Mesenteric fat pad (tissue), 1 donor: ENCODE data around the gene HSPA4. TPM values are rescaled to one million over a fixed set of nuclear protein-coding genes. Genes with fewer than 3 reads are reported as not detected.
"Not testable (repeated sequence)": the region's sequence is repeated elsewhere in the genome, so short reads cannot be mapped to it uniquely, and the experiment has no call there.

Source experiments
- DNase-seq: peaks from one replicate; pipeline ENCODE4 v3.0.0-alpha.2; 2020; ENCODE audit warnings: low spot score
- total RNA-seq: library from RNA; stranded (reverse); fragmentation: NEBNext Ultra II Directional; extraction: Animal tissue kit (Norgen Biotek cat#: 25700); gene quantifications from one replicate; pipeline ENCODE4 v1.2.1, GENCODE V29; 2021
- donor health status: DM: yes; HTN: yes; CAD: no.

The HSPA4 gene
- total RNA-seq, 1 donor from 2014 or later, result 101 TPM

DNA sequence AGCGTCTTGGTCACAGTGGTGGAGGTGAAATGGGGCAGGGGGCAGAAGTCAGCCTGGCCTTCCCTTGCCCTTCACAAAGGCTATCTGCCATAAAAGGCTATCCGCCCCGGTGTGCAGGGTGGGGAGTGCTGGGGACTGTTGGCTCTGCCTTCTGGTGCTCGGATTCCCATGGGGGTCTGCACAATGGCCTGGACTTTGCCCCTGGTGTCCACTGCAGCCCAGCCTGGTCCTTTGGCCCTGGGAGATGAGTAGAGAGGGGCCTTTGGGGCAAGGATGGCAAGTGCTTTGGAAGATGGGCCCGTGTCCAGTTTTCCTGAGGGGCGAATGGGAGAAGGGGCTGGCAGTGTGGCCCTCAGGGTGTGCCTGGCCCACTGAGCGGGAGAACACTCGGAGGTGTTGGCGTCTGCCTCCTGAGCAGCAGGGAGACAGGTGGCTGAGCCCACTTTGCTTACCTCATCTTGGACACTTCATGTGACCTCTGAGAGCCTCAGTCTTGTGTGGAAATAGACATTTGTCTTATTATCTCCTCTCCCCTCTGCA is 69.9 kb downstream of the HSPA4 start:
- DNase-seq, result no peak

DNA sequence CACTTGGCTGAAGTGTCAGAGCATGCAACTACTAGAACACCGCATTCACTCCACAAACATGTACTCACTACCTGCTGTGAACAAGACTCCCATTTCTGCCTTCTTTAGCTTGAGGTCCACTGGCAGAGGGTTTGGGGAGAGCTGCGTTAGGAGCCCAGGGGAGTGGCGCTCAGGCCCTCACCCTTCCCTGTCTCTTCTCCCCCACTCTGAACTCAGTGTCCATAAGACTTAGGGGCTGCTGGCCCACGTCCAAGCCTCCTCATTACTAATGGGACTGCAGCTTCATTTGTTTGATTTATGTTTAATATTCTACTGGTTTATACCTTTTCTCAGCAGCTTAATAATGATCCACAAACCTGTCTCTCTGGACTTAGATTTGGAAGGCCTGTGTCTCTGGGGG is 70.9 kb downstream of the HSPA4 start:
- no peak for DNase-seq

DNA sequence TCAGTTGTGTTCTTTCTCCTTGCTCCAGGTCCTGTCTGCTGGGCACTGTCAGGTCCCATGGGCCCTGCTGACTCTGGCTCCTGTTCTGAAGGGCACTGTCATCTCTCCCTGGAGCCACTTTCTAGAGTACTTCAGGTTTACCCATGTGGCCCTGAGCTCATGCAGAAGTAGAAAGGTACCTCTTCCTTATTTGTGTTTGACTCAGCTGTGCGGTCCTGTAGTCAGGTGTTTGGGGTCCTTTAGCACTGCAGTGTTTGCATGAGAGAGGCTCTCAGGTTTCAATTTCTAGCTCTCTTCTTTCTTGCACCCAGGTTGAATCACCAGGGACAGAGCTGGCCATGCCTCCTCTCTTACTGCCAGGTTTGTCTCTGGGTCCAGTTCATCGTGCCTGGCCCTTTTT is 71.5 kb downstream of the HSPA4 start:
- no peak for DNase-seq

DNA sequence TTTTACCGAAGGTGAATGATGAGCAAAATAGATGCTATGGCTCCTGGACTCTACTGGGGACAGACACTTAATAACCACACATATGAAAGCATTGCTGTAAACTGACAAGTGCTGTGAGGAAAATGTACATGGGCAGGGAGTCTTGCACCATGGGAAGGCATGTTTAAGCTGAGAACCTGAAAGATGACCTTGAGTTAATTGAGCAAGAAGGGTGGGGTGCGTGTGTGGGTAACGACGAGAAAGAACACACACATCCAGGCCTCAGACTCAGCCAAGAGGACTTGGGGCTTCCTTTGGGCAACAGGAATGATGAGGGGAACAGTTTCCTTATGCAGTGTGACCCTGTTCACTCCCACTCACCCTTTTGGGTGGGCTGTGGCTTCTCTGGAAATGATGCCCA is 73.1 kb downstream of the HSPA4 start:
- DNase-seq, result peak; percentile 35

DNA sequence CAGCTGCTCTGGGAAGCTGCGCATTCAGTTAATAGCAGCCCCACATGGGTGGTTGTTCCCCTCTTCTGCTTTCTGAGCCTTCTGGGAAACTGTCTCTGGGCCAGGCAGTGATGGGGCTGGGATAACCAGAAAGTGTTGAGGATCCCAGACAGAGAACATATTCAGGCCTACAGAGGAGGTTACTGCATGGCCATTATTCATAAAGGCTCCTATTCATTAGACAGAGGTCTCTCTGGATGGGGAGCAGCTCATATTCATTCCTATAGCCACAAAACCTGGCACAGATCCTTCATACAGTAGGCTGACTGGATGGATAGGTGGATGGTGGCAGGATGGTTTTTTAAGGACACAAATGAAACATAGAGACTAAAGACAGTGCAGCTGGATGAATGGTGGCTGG is 76.3 kb downstream of the HSPA4 start:
- DNase-seq, result peak; percentile 43

DNA sequence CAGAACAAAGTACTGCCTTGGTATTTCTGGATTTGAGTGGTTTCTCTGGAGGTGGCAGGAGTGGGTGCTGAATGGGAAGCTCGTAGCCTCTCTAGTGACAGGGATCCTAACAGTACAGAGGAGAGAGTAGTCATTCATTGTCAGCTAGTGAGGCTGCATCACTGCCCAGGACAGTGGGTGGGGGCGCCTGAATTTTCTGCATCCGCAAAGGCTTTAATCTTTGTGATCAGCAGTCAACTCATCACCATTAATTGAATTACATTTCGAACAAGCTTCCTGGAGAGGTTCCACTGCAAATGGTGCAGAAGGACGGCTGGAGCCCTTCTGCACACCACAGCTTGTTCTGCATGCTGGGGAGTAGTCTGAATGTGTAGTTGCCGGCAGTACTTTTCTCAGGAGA is 77.5 kb downstream of the HSPA4 start:
- DNase-seq, result peak; percentile 49

DNA sequence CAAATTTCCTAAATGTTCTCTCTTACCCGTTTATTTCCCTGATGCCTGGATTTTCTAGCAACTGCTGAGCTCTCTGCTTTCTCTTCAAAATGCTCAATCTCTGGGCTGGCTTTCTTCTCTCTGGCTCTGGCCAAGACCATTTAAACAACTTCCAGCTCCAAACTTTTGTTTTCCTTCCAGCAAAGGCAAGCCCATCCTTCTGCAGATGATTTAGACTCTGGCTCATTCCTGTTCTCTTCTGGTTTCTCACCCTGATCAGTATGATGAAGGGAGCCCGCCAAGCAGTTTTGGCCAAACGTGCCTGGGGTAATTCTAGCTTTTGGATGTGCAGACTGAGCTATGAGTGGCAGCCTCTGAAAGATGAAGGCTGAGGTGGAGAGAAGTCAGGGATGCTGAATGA is 78.1 kb downstream of the HSPA4 start:
- peak; percentile 39 for DNase-seq

DNA sequence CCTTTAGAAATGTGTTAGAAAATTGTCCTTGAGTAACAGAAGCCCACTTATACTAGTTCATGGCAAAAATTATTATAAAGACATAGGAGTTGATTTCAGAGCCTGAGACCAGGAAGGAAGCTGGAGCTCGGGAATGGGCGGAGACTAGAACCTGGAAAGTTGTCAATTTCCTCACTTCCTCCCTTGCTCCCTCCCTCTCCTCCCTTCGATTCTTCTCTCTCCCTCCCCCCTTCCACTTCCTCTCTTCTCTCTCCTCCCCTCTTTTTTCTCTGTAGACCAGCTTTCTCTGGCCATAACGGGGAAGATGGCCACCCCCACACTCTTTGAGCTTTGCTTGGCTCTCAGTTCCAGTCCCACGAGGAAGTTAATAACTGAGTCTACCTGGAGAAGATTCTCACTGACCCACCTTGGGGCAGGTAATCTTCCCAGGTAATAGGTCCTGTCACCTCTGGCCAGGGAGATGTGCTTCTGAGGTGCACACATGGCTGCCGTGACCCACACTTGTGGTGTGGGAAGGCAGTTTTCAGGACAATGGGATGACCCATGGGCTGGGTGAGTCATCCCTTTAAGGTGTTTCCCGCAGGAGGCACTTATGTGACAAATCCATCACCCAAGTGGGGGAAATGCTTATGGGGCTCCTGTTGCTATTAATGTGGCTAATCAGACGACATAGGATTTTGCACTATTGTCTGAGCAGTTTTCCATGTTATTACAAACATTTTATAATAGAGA is 78.7 kb downstream of the HSPA4 start:
- DNase-seq, result peak; percentile 45

DNA sequence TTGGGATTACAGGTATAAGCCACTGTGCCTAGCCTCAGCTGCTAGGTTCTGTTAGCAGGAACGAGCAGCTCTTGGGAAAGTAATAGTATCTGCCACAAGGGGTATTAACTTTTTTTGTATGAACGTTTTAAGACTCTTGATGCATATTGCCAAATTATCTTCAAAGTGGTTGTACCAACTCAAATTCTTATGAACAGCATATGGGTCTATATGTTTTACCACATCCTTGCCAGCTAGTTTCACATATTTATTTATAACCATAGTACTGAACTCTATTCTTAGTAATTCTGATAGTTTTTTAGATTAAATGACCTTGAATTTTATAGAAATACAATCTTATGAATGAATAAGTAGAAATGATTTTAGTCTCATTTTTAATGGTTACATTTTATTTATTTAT is 80.9 kb downstream of the HSPA4 start:
- DNase-seq, result no peak

DNA sequence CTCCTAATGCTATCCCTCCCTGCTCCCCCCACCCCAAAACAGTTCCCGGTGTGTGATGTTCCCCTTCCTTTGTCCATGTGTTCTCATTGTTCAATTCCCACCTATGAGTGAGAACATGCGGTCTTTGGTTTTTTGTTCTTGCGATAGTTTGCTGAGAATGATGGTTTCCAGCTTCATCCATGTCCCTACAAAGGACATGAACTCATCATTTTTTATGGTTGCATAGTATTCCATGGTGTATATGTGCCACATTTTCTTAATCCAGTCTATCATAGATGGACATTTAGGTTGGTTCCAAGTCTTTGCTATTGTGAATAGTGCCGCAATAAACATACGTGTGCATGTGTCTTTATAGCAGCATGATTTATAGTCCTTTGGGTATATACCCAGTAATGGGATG is 81.4 kb downstream of the HSPA4 start:
- DNase-seq, result not testable (repeated sequence)

DNA sequence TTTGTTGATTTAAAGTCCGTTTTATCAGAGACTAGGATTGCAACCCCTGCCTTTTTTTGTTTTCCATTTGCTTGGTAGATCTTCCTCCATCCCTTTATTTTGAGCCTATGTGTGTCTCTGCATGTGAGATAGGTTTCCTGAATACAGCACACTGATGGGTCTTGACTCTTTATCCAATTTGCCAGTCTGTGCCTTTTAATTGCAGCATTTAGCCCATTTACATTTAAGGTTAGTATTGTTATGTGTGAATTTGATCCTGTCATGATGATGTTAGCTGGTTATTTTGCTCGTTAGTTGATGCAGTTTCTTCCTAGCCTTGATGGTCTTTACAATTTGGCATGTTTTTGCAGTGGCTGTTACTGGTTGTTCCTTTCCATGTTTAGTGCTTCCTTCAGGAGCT is 85.1 kb downstream of the HSPA4 start:
- DNase-seq, result not testable (repeated sequence)

DNA sequence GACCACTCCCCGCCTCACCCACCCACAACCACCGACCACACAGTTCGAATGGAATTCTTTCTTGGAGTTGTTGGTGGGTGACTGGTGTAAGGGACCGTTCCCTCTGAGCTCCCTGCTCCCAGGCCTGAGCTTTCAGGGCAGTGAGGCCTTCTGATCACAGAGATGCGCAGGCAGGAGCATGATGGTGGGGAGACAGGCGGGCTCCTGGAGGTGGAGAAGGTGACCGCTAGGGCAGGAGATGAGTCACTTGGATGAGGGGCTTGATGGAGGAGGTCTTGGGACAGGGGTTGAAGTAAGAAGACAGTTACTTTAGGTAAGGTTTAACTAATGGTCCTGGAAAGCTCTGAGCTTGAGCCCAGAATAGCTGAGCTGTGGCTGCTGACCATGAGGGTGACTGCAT is 88.5 kb downstream of the HSPA4 start:
- DNase-seq, result peak; percentile 41

DNA sequence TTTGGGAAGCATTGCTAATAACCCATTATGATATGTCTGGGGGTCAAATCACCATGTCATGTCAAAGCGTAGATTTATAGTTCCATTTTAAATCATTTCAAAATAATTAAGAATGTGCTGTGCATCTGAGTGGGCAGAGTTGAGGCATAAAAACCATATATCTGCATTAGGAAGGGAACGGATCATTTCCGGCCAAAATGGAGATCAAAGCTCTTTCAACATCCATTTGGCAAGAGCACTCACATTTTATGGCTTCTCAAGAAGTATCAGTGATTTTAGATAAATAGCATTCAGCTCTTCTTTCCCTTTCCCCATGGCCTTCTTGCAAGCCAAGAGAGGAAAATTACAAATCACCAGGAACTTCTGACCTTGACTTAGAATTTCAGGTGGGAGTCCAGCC is 89.9 kb downstream of the HSPA4 start:
- no peak for DNase-seq

DNA sequence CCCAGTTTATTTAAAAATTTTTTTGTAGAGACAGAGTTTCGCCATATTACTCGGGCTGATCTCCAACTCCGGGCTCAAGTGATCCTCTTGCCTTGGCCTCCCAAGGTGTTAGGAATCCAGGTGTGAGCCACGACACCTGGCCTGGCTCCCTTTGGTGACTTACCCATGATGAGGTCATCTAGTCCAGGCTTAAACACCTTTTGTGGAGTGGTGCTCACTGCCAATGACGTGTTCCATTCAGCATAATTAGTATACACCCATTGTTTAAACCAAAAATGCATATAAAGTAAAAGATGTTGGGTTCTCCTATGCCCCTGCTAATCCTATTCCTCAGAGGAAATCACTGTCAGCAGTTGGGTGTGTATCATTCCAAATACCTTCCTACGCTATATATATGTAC is 91.0 kb downstream of the HSPA4 start:
- DNase-seq, result no peak

DNA sequence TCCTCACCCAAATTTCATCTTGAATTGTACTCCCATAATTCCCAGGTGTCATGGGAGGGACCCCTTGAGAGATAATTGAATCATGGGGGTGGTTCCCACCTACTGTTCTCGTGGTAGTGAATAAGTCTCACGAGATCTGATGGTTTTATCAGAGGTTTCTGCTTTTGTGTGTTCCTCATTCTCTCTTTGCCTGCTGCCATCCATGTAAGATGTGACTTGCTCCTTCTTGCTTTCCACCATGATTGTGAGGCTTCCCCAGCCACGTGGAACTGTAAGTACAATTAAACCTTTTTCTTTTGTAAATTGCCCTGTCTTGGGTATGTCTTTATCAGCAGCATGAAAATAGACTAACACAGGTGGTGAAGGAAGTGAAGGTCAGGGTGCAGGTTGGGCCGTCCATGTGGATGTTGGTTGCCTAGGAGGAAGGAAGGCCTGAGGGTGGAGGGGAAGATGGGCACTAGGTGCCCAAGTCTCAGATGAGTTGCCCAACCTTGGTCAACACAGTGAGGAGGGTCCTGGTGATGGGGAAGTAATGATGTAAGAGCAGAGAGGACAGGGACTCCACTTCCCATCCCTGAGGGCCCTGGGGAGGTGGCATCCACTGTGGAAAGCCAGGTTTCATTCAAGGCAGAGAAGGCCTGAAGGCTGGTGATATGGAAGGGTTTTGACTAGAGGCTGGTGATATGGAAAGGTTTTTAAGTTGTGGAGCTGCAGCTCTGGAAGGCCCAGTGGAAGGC is 92.6 kb downstream of the HSPA4 start:
- DNase-seq, result no peak

DNA sequence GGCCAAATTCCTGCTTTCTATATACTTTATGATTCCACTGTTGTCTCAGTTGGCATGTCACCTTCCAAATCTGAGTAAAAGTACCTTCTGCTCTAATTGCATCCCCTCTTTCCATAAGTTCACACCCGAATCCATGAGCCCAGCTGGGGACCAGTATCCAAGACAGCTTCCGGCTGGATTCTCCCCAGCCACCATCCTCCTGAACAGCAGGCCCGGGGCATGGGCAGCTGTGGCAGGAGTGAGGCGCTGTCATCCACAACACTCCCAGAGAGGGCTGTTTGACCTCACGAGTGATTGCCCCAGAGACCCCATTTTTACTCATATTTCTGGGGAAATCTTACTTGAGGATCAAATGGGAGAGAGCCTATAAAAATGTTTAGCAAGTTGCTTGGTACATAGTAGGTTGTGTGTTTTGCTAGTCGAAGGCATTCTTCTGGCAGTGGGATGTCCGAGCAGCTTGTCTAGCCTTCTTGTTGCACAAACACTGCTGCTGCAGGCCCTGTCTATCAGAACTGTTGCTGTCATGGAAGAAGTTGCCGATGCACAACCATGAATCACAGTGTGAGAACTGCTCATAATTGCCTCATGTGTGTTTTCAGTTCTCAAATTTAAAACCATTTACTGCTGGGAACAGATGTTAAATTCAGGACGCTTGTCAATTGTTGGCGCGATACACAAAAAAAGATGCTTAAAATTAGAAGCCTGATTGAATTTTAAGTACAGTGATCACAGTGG is 93.8 kb downstream of the HSPA4 start:
- DNase-seq, result no peak

DNA sequence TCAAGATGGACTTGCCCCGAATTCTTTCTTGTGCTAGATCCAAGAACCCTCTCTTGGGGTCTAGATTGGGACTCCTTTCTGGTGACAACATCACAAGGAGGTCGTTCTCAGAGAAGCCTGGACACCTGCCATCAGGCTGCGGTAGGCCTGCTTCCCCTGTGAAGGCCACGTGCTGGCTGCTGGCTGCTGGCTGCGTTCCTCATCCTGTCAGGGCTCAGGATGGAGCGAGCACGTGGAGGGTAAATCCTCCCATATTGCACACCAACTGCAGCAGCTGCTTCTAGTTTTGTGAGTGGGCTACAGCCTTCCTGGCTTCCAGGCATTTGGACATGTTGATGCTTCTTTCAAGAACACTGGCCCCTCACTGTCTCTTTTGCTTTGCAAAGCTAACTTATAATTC is 95.6 kb downstream of the HSPA4 start:
- no peak for DNase-seq

DNA sequence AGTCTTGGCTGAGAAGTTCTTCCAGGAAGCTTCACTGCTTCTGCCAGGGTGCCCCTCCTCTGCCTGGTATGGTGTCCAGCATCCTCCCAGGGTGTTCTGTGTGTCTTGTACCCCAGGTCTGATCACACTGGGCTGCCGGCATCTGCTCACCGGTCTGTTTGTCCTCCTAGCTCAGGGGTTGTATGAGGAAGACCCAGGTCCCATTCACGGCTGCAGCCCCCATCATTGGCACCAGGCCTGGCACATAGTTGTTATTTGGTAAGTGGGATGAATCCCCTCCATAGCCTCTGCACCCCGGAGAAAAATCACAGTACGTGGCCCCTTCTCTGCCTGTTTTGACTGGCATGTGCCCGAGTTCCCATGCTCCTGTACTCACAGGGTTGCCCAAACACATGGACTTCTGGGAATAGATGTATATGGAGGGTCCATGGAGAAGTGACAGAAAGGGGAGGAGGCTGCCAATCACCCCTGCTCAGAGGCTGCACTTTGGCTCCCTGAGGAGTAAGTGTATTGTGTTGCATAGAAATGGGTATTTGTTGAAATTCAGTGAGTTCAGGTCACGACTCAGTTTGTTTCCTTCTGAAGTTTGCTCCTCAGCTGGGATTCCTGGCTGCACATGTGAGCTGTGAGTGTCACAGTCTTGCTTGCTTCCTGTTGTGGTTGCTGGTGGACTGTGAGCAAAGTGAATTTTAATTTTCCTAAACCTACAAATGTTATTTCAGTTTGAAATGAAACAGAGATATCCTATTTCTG is 96.2 kb downstream of the HSPA4 start:
- no peak for DNase-seq

DNA sequence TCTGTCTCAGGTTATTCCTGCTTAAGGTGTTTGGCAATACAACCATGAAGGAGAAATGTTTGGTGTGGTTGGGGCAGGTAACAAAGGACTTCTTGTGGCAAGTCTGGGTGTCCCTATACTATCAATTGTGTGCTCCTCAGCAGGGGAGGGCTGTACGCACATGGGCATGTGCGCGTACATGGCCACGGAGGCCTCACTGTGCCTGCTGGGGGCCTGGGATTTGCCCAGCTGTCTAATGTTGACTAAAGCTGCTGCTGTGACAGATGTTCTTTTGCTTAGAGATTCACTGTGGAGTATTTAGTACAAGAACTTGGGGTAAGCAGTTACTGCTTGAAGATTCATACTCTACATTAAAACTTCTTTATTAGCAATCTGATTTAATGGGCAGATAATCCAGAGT is 97.5 kb downstream of the HSPA4 start:
- no peak for DNase-seq

DNA sequence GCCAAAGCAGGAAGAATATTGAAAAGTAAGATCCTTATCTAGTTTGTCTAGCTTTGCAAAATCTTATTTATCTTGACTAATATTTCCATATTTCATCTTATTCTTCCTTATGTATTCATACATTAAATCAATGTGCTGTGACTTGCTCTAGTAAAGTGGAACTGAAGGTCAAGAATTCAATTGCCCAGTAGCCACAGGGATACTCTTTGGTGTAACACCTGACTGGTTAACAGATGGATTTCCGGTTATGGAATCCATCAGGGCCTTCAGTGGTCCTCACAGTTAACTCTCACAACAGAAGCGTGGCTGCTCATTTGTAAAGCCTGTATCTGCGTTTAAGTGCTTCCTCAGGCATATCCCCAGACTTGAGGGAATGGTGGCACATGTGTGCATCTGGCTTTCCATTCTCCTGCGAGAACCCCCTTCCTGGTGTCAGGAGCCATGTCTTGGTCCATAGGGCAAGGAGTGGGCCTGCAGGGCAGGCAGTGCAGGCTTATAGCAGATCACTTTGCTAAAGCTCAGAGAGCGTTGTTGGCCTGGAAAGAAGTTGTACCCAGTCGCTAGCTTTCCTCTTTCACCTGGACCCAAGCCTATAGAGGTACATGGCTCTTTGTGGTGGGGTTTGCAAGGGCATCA is 99.2 kb downstream of the HSPA4 start:
- no peak for DNase-seq
